Measurements from ENCODE around the gene DDAH1. TPM values are rescaled to one million over a fixed set of nuclear protein-coding genes. Genes with fewer than 3 reads are reported as not detected.

DDAH1 gene
- total and polyA plus RNA-seq, 4 donors, result 13.6 to 57.2 (median 38.7) TPM

DNA sequence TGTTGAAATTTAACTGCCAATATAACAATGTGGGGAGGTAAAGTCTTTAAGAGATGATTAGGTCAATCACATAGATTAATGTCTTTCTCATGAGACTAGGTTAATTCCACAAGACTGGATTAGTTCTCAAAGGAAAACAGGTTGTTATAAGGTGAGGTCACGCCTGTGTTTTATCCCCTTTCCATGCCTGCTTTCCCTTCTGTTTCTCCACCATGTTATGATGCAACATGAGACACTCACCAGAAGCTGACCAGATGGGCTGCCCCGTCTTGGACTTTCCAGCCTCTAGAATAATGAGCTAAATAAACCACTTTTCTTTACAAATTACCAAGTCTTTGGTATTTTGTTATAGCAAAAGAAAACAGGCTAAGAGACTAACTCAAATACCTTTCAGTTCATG is 70.8 kb downstream of the DDAH1 start:
- TF ChIP-seq CTCF (IDR thresholded peaks at IDR 0.05; ENCODE audit: control extremely low read depth, extremely low read depth), result no peak
- ATAC-seq (ENCODE audit: insufficient read depth, low FRiP score) (no peak), DNase-seq (no peak)
- 95% methylated on average over 2 of the region's 2 CpGs for WGBS, 2 donors
- Histone ChIP-seq H3K36me3 (ENCODE audit: control insufficient read depth in 4 of 4, insufficient read depth in 4 of 4, low read length in 4 of 4) (no peaks in the 10 kb centered on the region), H3K27me3 (ENCODE audit: control insufficient read depth in 3 of 3, insufficient read depth in 3 of 3, low read length in 2 of 3) (no peaks in the 10 kb centered on the region), H3K9ac (ENCODE audit: insufficient read depth in 1 of 2, low read length in 2 of 2) (no peak overlapping the region), H3K4me3 (no peak overlapping the region), H3K9me3 (ENCODE audit: control insufficient read depth in 4 of 4, insufficient read depth in 3 of 4, low read length in 3 of 4) (no peaks in the 10 kb centered on the region), H3K4me1 (ENCODE audit: control insufficient read depth in 5 of 5, insufficient read depth in 5 of 5, low read length in 5 of 5) (peaks cover 0 to 9% (median 0%) of the 10 kb centered on the region in 5 donors), H3K27ac (ENCODE audit: low read depth in 1 of 2, low read length in 1 of 2) (no peak overlapping the region)

GRCh38 chr1:85393490-85393889 is 71.5 kb downstream of the DDAH1 start:
- H3K4me1 ChIP-seq (ENCODE audit: control insufficient read depth in 5 of 5, insufficient read depth in 5 of 5, low read length in 5 of 5), result peaks cover 0 to 11% (median 0%) of the 10 kb centered on the region in 5 donors
- ATAC-seq (ENCODE audit: insufficient read depth, low FRiP score), result no peak
- H3K4me3 ChIP-seq, result no peak overlapping the region
- H3K36me3 ChIP-seq (ENCODE audit: control insufficient read depth in 4 of 4, insufficient read depth in 4 of 4, low read length in 4 of 4), result no peaks in the 10 kb centered on the region
- no peak overlapping the region for H3K9ac ChIP-seq (ENCODE audit: insufficient read depth in 1 of 2, low read length in 2 of 2)
- no peak for DNase-seq
- H3K27ac ChIP-seq (ENCODE audit: low read depth in 1 of 2, low read length in 1 of 2), result no peak overlapping the region
- H3K9me3 ChIP-seq (ENCODE audit: control insufficient read depth in 4 of 4, insufficient read depth in 3 of 4, low read length in 3 of 4), result no peaks in the 10 kb centered on the region
- H3K27me3 ChIP-seq (ENCODE audit: control insufficient read depth in 3 of 3, insufficient read depth in 3 of 3, low read length in 2 of 3), result no peaks in the 10 kb centered on the region
- TF ChIP-seq CTCF (IDR thresholded peaks at IDR 0.05; ENCODE audit: control extremely low read depth, extremely low read depth), result no peak

GRCh38 chr1:85388416-85388815 is 76.5 kb downstream of the DDAH1 start:
- H3K27ac ChIP-seq (ENCODE audit: low read depth in 1 of 2, low read length in 1 of 2), result no peak overlapping the region
- H3K4me3 ChIP-seq, result no peak overlapping the region
- no peak overlapping the region for H3K9ac ChIP-seq (ENCODE audit: insufficient read depth in 1 of 2, low read length in 2 of 2)
- DNase-seq, result peak in 2 of 3 donors; percentile 76 to 84
- no peaks in the 10 kb centered on the region for H3K27me3 ChIP-seq (ENCODE audit: control insufficient read depth in 3 of 3, insufficient read depth in 3 of 3, low read length in 2 of 3)
- H3K9me3 ChIP-seq (ENCODE audit: control insufficient read depth in 4 of 4, insufficient read depth in 3 of 4, low read length in 3 of 4), result peaks cover 0 to 4% (median 0%) of the 10 kb centered on the region in 4 donors
- H3K4me1 ChIP-seq (ENCODE audit: control insufficient read depth in 5 of 5, insufficient read depth in 5 of 5, low read length in 5 of 5), result peaks cover 0 to 15% (median 0%) of the 10 kb centered on the region in 5 donors
- no peak for TF ChIP-seq CTCF (IDR thresholded peaks at IDR 0.05; ENCODE audit: control extremely low read depth, extremely low read depth)
- no peak for ATAC-seq (ENCODE audit: insufficient read depth, low FRiP score)
- peaks cover 0 to 1% (median 0%) of the 10 kb centered on the region in 4 donors for H3K36me3 ChIP-seq (ENCODE audit: control insufficient read depth in 4 of 4, insufficient read depth in 4 of 4, low read length in 4 of 4)

DNA sequence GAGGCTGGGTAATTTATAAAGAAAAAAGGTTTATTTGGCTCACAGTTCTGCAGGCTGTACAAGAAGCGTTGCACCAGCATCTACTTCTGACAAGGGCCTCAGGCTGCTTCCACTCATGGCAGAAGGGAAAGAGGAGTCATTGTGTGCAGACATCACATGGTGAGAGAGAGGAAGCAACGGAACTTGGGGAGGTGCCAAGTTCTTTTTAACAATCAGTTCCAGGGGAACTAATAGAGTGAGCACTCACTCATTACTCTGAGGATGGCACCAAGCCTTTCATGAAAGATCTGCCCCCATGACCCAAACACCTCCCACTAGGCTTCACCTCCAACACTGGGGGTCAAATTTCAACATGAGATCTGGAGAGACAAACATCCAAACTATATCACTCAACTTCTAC is 77.2 kb downstream of the DDAH1 start:
- ATAC-seq (ENCODE audit: insufficient read depth, low FRiP score) (no peak), DNase-seq (peak in 2 of 3 donors; percentile 40 to 73)
- Histone ChIP-seq H3K27ac (ENCODE audit: low read depth in 1 of 2, low read length in 1 of 2) (no peak overlapping the region), H3K9ac (ENCODE audit: insufficient read depth in 1 of 2, low read length in 2 of 2) (no peak overlapping the region), H3K4me3 (no peak overlapping the region), H3K27me3 (ENCODE audit: control insufficient read depth in 3 of 3, insufficient read depth in 3 of 3, low read length in 2 of 3) (no peaks in the 10 kb centered on the region), H3K4me1 (ENCODE audit: control insufficient read depth in 5 of 5, insufficient read depth in 5 of 5, low read length in 5 of 5) (peaks cover 0 to 15% (median 0%) of the 10 kb centered on the region in 5 donors), H3K9me3 (ENCODE audit: control insufficient read depth in 4 of 4, insufficient read depth in 3 of 4, low read length in 3 of 4) (peaks cover 0 to 4% (median 0%) of the 10 kb centered on the region in 4 donors), H3K36me3 (ENCODE audit: control insufficient read depth in 4 of 4, insufficient read depth in 4 of 4, low read length in 4 of 4) (peaks cover 0 to 1% (median 0%) of the 10 kb centered on the region in 4 donors)
- WGBS, 2 donors, result 62 to 71% methylated on average over 2 of the region's 2 CpGs
- TF ChIP-seq CTCF (IDR thresholded peaks at IDR 0.05; ENCODE audit: control extremely low read depth, extremely low read depth), result no peak
